HCT116 (cell line): ENCODE results near the gene CATSPERZ. TPM values are rescaled to one million over a fixed set of nuclear protein-coding genes. Genes with fewer than 3 reads are reported as not detected.

Source experiments
- ATAC-seq: fragments of 200-7000 bp; cut with Tn5 transposase; 2 replicates; pipeline ENCODE4 v1.9.1; 2020; ENCODE audit warnings: mild to moderate bottlenecking, moderate library complexity
- BruUV-seq: library from RNA; stranded (reverse); fragments of 400-500 nt; replicated peaks from 2 replicates; lab custom pipeline; 2021; lab: Mats Ljungman, UMichigan
- CTCF ChIA-PET: fragments of 300-600 bp; sonication (Branson Sonifier 250); formaldehyde crosslinking; loops from one replicate; lab custom pipeline; 2021; ENCODE audit warnings: antibody characterized with exemption; lab: Charles Lee
- POLR2A ChIA-PET: fragments of 300-600, 350-600 bp; sonication (Branson Sonifier 250); formaldehyde crosslinking; loops from one replicate; lab custom pipeline; 2021; ENCODE audit warnings: antibody characterized with exemption; lab: Charles Lee
- RAD21 ChIA-PET, 2 experiments: fragments of 300-600 bp; sonication (Branson Sonifier 250); formaldehyde crosslinking; loops; one replicate each; lab custom pipeline; 2023; ENCODE audit warnings: low total read pairs in 2 of 2; ENCODE audit not compliant: uncharacterized antibody in 2 of 2, unreplicated experiment in 2 of 2, low non-redundant PET in 1 of 2; lab: Charles Lee
- DNase-seq: peaks from one replicate; pipeline ENCODE4 v3.0.0-alpha.2; 2010; ENCODE audit warnings: low read depth, low spot score
- H2AFZ ChIP-seq: fragments of 200-600 bp; shearing (Covaris generic), sonication (generic); 2 replicates; pipeline ENCODE4 v1.6.1; 2017; ENCODE audit warnings: low read depth, mixed run types, mixed read lengths, antibody characterized with exemption, low read length; ENCODE audit not compliant: poor library complexity, severe bottlenecking
- H3K27ac ChIP-seq: 2 replicates; pipeline ENCODE4 v1.5.1; 2012; ENCODE audit warnings: low read depth, low read length
- H3K27me3 ChIP-seq: fragments of 200-600 bp; sonication (generic); 2 replicates; pipeline ENCODE4 v1.6.1; 2016; ENCODE audit warnings: mixed run types, low read length, mixed read lengths; ENCODE audit not compliant: insufficient read depth
- H3K36me3 ChIP-seq, 2 experiments: fragments of 200-500 bp in 1 of 2; fragments of 200-600 bp in 1 of 2; sonication (Bioruptor generic) in 1 of 2; sonication (generic) in 1 of 2; 2 replicates each; pipeline versions ENCODE4 v1.5.1 to v1.6.1; 2014 to 2016; ENCODE audit warnings: low read length in 2 of 2, inconsistent platforms in 1 of 2, mixed read lengths in 1 of 2, mixed run types in 1 of 2; ENCODE audit not compliant: insufficient read depth in 2 of 2, control insufficient read depth in 1 of 2
- H3K4me1 ChIP-seq, 2 experiments: fragments of 200-600 bp in 1 of 2; sonication (generic) in 1 of 2; 2 replicates each; pipeline versions ENCODE4 v1.5.1 to v1.6.1; 2012 to 2017; ENCODE audit warnings: low read length in 2 of 2, inconsistent platforms in 1 of 2, mild to moderate bottlenecking in 1 of 2, mixed read lengths in 1 of 2, mixed run types in 1 of 2, moderate library complexity in 1 of 2; ENCODE audit not compliant: insufficient read depth in 2 of 2, control insufficient read depth in 1 of 2
- H3K4me2 ChIP-seq: fragments of 200-600 bp; sonication (generic); 2 replicates; pipeline ENCODE4 v1.6.1; 2017; ENCODE audit warnings: mixed run types, low read length, mixed read lengths
- H3K4me3 ChIP-seq, 2 experiments: fragments of 200-600 bp in 1 of 2; sonication (generic) in 1 of 2; replicated peaks in 1 of 2; 2 replicates each; pipeline ENCODE4 v1.5.1; 2011 to 2016; ENCODE audit warnings: low read length in 2 of 2, control low read depth in 1 of 2, low read depth in 1 of 2, mild to moderate bottlenecking in 1 of 2, mixed read lengths in 1 of 2, mixed run types in 1 of 2
- H3K79me2 ChIP-seq: fragments of 200-600 bp; sonication (generic); 2 replicates; pipeline ENCODE4 v1.6.1; 2017; ENCODE audit warnings: mild to moderate bottlenecking, mixed run types, low read length, moderate library complexity, mixed read lengths; ENCODE audit not compliant: insufficient read depth
- H3K9ac ChIP-seq: fragments of 200-600 bp; sonication (generic); 2 replicates; pipeline ENCODE4 v1.6.1; 2016; ENCODE audit warnings: low read length, mixed read lengths
- H3K9me2 ChIP-seq: fragments of 200-600 bp; sonication (generic), shearing (Covaris generic); 2 replicates; pipeline ENCODE4 v1.6.1; 2017; ENCODE audit warnings: mixed run types, mild to moderate bottlenecking, moderate library complexity; ENCODE audit not compliant: insufficient read depth
- H3K9me3 ChIP-seq, 2 experiments: fragments of 200-500 bp in 1 of 2; fragments of 200-600 bp in 1 of 2; sonication (Bioruptor generic) in 1 of 2; sonication (generic) in 1 of 2; 2 replicates each; pipeline ENCODE4 v1.6.1; 2014 to 2017; ENCODE audit warnings: low read length in 2 of 2, mixed read lengths in 2 of 2, inconsistent platforms in 1 of 2, low read depth in 1 of 2, mild to moderate bottlenecking in 1 of 2, mixed run types in 1 of 2, moderate library complexity in 1 of 2; ENCODE audit not compliant: control insufficient read depth in 1 of 2, insufficient read depth in 1 of 2
- H4K20me1 ChIP-seq: fragments of 200-600 bp; sonication (generic), shearing (Covaris generic); 2 replicates; pipeline ENCODE4 v1.6.1; 2017; ENCODE audit warnings: mixed run types, mild to moderate bottlenecking, moderate library complexity; ENCODE audit not compliant: insufficient read depth
- ATF3 ChIP-seq: IDR thresholded peaks from 2 replicates; pipeline ENCODE4 v1.6.1; 2012
- CBX3 ChIP-seq: IDR thresholded peaks from 2 replicates; pipeline ENCODE4 v1.6.1; 2012; ENCODE audit warnings: low read depth
- CEBPB ChIP-seq: IDR thresholded peaks from 2 replicates; pipeline ENCODE4 v1.6.1; 2012; ENCODE audit warnings: low read depth
- CTCF ChIP-seq, 3 experiments: fragments of 200-600 bp in 1 of 3; sonication (generic) in 1 of 3; IDR thresholded peaks in 2 of 3; conservative IDR thresholded peaks in 1 of 3; 2 replicates each; pipeline ENCODE4 v1.5.1; 2012 to 2017; ENCODE audit warnings: low read depth in 2 of 3, low read length in 2 of 3, antibody characterized with exemption in 1 of 3, borderline replicate concordance in 1 of 3, control low read depth in 1 of 3, mild to moderate bottlenecking in 1 of 3, mixed read lengths in 1 of 3, mixed run types in 1 of 3, moderate library complexity in 1 of 3; ENCODE audit not compliant: insufficient read depth in 1 of 3
- EGR1 ChIP-seq: IDR thresholded peaks from 2 replicates; pipeline ENCODE4 v1.6.1; 2012; ENCODE audit warnings: low read depth
- ELF1 ChIP-seq: IDR thresholded peaks from 2 replicates; pipeline ENCODE4 v1.6.1; 2012; ENCODE audit warnings: low read depth, borderline replicate concordance
- EZH2 ChIP-seq: fragments of 200-600 bp; sonication (generic); IDR thresholded peaks from 2 replicates; pipeline ENCODE4 v1.6.1; 2017; ENCODE audit warnings: antibody characterized with exemption, mixed run types
- EZH2phosphoT487 ChIP-seq: fragments of 200-600 bp; IDR thresholded peaks from 2 replicates; pipeline ENCODE4 v1.6.1; 2018; ENCODE audit warnings: antibody characterized with exemption, borderline replicate concordance
- FOSL1 ChIP-seq: IDR thresholded peaks from 2 replicates; pipeline ENCODE4 v1.6.1; 2012; ENCODE audit warnings: low read depth
- JUND ChIP-seq: IDR thresholded peaks from 2 replicates; pipeline ENCODE4 v1.6.1; 2012
- POLR2AphosphoS5 ChIP-seq: IDR thresholded peaks from 2 replicates; pipeline ENCODE4 v1.6.1; 2011; ENCODE audit warnings: mild to moderate bottlenecking, low read depth, low read length, moderate library complexity
- RAD21 ChIP-seq: IDR thresholded peaks from 2 replicates; pipeline ENCODE4 v1.6.1; 2012; ENCODE audit warnings: low read depth, mild to moderate bottlenecking
- SIN3A ChIP-seq: IDR thresholded peaks from 2 replicates; pipeline ENCODE4 v1.6.1; 2012; ENCODE audit warnings: low read depth
- SRF ChIP-seq: IDR thresholded peaks from 2 replicates; pipeline ENCODE4 v1.6.1; 2012; ENCODE audit warnings: low read depth
- TCF7L2 ChIP-seq: IDR thresholded peaks from 2 replicates; pipeline ENCODE4 v1.7.0; 2011; ENCODE audit warnings: borderline replicate concordance, inconsistent platforms; ENCODE audit not compliant: insufficient read depth, insufficient read length; ENCODE audit errors: extremely low read depth
- YY1 ChIP-seq: IDR thresholded peaks from 2 replicates; pipeline ENCODE4 v1.6.1; 2011; ENCODE audit warnings: low read length, low read depth, moderate library complexity, mild to moderate bottlenecking; ENCODE audit not compliant: insufficient replicate concordance; ENCODE audit errors: extremely low read depth
- ZFX ChIP-seq: fragments of 450-650 bp; IDR thresholded peaks from 2 replicates; pipeline ENCODE4 v1.6.1; 2017
- ZNF274 ChIP-seq: fragments of 200-500 bp; sonication (Bioruptor generic); IDR thresholded peaks from 2 replicates; pipeline ENCODE4 v1.6.1; 2014; ENCODE audit warnings: mild to moderate bottlenecking, low read depth, low read length, inconsistent platforms
- intact Hi-C: fragments of 100-400 bp; cut with micrococcal nuclease; formaldehyde crosslinking; loops from 2 replicates; pipeline ENCODE4 v1.10.0; 2022
- total RNA-seq: library from RNA; stranded (reverse); gene quantifications from one replicate; pipeline ENCODE4 v1.2.1, GENCODE V29; 2021; ENCODE audit not compliant: unreplicated experiment

The CATSPERZ gene
- total RNA-seq, 1 experiment from 2014 or later, result 1.7 TPM

- no peak for DNase-seq
- H3K27me3 ChIP-seq, result no peaks in the 10 kb centered on the region
- H3K79me2 ChIP-seq, result no peaks in the 10 kb centered on the region
- H3K9me3 ChIP-seq, result no peaks in the 10 kb centered on the region
- H3K4me3 ChIP-seq, result no peak overlapping the region
- intact Hi-C loops, result no loop called here
- ATAC-seq, result no peak
- BruUV-seq, result no TSS peak
- no peaks in the 10 kb centered on the region for H3K36me3 ChIP-seq
- ChIA-PET RAD21 (interaction anchor here in 1 of 2 experiments (0.6 kb wide), 1 partner anchor 37 kb away, joined by 3 read pairs; no protein-coding TSS in a partner anchor), CTCF (interaction anchor here (0.6 kb wide), 1 partner anchor 71 kb away, joined by 3 read pairs; no protein-coding TSS in a partner anchor), POLR2A (interaction anchor here (1.0 kb wide), 1 partner anchor 167 kb away, joined by 3 read pairs; no protein-coding TSS in a partner anchor)
- no peak overlapping the region for H3K9ac ChIP-seq
- no peaks in the 10 kb centered on the region for H3K9me2 ChIP-seq
- peaks cover 0 to 8% of the 10 kb centered on the region in 2 experiments; a peak in 2 of 4 replicates for H3K4me1 ChIP-seq
- no peak overlapping the region for H2AFZ ChIP-seq
- no peak overlapping the region for H3K4me2 ChIP-seq
- no peaks in the 10 kb centered on the region for H4K20me1 ChIP-seq
- no peak overlapping the region for H3K27ac ChIP-seq
- TF ChIP-seq EZH2phosphoT487 (no peak), EZH2 (no peak), SRF (no peak), EGR1 (no peak), CEBPB (no peak), RAD21 (no peak), CBX3 (no peak), ZNF274 (no peak), YY1 (no peak), SIN3A (no peak), JUND (no peak), ATF3 (no peak), CTCF (IDR thresholded peaks at IDR 0.05 in 2 of 3, conservative IDR thresholded peaks at IDR 0.05 in 1 of 3; ENCODE audit: borderline replicate concordance in 1 of 3, insufficient read depth in 1 of 3, low read depth in 2 of 3, low read length in 2 of 3) (no peak), TCF7L2 (no peak), FOSL1 (no peak), ZFX (no peak), ELF1 (no peak), POLR2AphosphoS5 (no peak)
Observed at GRCh38 chr11:64349025-64349387, 48.8 kb downstream of the CATSPERZ start.
